Ramos (cell line): ENCODE results near the gene IGFLR1.

Experiments used
- in situ Hi-C: fragments of 300-500 bp; cut with MboI; formaldehyde crosslinking; loops from one replicate; pipeline ENCODE4 v1.14.3; 2022; ENCODE audit warnings: low sequenced_read_pairs; ENCODE audit not compliant: unreplicated experiment

The IGFLR1 gene

DNA sequence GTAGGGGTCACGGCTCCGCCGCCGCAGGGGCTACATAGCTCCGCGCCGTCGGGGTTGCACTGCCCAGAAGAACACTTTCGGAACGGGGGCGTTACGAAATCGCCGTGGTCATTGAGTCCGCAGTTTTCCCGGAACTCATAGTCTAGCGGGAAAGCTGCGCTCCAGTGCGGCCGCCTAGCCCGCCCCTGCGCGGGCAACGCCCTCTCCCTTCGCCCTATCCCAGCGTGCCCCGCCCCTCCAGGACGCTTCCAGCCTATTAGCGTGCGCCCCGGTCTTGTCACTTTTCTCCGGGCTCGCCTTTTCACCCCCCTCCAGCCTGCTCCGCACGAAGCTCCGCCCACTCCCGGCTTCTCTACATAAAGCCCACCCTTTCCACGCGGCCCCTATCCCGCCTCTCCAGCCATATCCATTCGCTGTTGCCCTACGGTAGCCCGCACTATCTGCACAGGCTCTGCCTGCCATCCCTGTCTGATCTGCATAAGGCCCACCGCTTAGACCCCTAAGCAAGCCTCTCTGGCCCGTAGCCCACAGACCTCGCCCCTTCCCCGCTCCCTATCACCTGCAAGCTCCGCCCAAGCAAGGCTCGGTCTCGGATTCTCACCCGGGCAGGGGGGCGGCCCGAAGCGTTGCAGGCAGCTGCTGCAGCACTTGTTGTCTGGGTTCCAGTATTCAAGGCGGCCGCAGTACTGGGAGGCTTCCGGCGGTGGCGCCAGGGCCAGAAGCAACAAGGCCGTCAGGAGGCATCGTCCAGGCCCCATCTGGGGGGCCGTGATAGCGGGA lies 1.6 kb downstream of the IGFLR1 start:
- in situ Hi-C loops = no loop called here

DNA sequence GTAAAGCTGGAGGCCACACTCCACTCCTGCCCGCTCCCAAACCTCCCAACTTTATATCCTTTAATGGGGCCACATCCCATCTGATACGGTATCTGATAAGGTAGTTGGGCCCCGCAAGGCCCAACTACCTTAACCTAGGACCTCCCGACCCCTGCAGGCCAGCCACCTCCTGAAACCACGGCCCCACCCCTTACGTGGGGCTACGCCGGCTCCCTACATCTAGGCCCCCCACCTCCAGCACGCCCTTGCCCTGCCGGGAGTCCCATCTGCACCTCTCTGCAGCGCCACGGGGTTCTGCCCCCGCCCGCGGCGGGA lies 2.2 kb downstream of the IGFLR1 start:
- in situ Hi-C loops = no loop called here

DNA sequence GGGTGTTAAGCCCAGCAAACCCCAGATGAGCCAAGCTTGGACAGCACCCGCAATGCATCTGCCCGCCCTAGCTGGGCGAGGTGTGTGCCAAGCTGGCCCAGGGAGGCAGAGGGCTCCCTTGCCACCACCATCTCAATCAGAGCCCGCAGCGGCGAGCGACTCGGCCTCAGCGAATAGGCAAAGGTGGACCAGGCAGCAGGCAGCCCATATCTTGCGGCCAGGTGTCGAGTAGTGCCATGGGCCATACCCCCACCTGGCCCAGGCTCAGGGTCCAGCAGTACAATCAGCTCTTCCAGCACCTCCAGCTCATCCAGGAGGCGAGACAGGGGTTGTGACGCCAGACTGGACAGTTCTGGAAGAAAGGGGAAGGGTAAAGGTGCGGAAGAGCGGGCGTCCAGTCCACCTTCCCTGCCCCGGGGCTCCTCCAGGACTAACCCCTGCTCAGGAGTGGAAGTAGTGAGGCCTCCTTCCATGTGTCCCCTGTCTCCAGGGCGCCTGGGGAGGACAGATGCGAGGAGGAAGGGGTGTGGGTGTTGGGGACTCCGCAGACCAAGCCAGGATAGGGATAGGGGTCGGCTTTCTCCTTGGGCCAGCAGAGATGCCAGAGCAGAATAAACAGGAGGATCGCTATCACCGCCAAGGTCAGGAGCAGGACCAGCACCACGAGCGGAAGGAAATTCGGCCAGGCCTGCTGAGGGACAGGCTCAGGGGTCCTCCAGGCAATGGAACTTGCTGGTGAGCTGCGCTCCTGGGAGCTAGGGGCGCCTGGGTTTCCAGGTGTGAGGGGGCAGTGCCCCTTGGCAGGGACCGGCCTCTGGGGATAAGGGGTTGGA lies 2.8 kb downstream of the IGFLR1 start:
- in situ Hi-C loops = no loop called here

DNA sequence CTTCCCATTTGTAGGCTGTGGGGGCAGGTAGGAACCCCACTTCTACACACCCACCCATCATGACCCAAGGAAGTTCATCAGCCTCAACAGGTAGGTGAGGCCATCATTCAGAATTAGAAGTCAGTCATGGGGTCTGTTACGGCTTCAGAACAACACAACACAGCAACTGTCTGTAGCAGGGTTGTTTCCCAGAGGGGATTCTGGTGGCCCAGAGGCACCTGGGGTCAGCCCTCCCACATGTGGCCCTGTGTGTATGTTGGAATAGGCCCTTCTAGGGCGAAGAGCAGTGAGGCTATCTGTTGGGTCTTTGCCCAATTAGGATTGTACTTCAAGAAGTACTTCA lies 3.4 kb downstream of the IGFLR1 start:
- in situ Hi-C loops = no loop called here

DNA sequence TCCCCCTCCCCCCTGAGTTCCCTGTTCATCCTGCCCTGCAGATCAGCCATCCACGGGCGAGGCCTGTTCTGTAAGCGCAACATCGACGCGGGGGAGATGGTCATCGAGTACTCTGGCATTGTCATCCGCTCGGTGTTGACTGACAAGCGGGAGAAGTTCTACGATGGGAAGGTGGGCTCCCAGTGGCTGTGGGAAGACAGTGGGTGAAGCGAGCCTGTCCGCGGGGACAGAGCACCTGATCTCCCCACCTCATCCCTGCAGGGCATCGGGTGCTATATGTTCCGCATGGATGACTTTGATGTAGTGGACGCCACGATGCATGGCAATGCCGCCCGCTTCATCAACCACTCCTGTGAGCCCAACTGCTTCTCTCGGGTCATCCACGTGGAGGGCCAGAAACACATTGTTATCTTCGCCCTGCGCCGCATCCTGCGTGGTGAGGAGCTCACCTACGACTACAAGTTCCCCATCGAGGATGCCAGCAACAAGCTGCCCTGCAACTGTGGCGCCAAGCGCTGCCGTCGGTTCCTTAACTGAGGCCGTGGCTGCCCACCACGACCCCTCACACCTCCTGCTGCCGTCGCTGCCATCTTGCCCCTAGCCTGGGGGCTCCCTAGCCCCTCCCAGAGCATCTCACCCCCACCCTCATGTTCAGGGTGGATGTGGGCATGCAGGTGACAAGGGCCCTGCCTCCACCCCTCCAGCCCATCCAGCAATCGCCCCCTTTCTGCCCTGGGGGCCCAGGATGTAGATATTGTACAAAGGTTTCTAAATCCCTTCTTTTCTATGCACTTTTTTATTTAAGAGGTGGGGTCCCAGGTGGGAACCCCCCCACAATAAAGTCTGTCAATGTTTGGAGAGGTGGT lies 4.0 kb downstream of the IGFLR1 start:
- in situ Hi-C loops = no loop called here

DNA sequence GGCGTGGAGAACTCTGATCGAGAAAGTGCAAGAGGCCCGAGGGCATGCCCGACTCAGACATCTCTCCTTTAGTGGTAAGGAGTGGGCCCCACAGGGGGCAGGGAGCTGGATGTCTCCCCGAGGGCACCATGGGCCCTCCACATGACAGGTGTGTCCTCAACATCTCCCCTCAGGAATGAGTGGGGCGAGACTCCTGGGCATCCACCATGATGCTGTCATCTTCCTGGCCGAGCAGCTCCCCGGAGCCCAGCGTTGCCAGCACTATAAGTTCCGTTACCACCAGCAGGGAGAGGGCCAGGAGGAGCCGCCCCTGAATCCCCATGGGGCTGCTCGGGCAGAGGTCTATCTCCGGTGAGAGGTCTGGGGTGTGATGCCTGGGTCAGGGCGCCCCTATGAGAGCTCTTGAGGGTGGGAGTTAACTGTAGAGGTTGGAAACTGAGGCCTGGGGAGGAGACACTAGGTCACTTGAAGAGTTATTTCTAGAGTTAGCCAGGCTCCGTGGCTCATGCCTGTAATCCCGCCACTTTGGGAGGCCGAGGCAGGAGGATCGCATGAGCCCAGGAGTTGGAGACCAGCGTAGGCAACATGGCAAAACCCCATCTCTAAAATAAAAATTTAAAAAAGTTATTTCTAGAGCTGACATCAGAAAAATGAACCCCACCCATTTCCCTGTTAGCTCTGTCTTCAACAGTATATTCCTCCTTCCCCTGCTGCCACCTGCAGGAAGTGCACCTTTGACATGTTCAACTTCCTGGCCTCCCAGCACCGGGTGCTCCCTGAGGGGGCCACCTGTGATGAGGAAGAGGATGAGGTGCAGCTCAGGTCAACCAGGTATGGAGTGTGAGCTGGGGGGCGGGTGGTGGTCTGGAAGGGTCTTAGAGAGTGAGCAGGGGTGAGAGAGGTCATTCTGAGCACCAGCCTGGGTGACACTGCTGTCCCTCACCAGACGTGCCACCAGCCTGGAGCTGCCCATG lies 5.1 kb downstream of the IGFLR1 start:
- in situ Hi-C loops = no loop called here

DNA sequence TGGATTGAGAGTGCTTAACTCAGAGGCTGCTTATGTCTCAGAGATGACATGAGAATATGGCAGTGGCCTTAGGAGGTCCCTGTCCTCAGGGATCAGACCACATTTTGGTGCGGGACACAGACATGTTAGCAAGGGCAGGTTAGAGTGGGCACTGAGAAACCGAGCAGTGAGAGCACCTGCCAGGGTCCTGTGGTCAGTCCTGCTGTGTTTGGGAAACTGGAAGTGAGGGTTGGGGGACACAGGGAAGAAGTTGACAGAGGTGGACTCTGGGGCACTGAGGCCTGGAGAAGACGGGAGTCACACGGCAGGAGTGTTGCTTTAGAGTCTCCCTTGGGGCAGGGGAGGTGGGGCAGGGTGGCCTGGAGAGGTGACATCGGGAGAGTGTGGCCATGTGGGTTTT lies 7.4 kb downstream of the IGFLR1 start:
- in situ Hi-C loops = no loop called here

DNA sequence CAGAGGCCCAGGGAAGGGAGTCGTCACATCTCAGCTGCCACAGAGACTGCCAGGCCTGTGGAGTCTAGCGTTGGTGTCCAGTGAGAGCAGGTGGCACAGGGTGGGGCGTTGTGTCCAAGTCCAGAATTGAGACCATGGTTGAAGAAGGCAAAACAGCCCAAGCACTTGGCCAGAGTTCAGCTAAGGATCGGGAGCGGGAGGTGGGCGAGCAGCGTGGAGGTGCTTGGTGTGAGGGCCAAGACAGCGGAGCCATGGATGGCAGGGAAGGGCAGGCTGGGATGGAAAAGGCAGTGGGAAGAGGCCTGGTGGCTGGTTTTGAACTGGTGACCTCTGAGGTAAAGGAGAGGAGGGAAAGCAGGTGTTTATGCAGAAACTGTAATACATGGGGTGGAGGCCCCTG lies 8.0 kb downstream of the IGFLR1 start:
- in situ Hi-C loops = no loop called here

DNA sequence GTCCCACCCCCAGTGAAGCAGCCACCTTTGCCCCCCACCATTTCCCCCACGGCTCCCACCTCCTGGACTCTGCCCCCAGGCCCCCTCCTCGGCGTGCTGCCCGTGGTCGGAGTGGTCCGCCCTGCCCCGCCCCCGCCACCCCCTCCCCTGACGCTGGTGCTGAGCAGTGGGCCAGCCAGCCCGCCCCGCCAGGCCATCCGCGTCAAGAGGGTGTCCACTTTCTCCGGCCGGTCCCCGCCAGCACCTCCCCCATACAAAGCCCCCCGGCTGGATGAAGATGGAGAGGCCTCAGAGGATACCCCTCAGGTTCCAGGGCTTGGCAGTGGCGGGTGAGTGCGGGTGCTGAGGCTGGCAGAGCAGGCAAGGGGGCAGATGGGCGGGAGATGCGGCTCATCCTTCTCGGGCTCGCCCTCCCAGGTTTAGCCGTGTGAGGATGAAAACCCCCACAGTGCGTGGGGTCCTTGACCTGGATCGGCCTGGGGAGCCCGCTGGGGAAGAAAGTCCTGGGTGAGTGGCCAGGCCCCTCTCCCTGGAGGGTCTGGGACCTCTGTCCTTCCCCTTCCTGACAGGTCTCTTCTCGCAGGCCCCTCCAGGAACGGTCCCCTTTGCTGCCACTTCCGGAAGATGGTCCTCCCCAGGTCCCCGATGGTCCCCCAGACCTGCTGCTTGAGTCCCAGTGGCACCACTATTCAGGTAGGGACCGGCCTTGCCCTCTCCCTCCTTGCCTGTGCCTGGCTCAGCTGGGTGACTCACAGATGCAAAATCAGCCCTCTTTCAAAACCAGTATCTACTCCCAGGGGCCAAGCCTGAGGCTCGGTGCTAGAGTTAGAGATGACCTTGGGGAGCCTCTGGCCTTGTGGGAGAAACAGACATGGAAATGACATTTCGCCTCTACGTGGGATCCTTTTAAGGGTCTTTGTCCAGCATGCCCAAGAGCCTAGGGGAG lies 8.8 kb downstream of the IGFLR1 start:
- in situ Hi-C loops = no loop called here

DNA sequence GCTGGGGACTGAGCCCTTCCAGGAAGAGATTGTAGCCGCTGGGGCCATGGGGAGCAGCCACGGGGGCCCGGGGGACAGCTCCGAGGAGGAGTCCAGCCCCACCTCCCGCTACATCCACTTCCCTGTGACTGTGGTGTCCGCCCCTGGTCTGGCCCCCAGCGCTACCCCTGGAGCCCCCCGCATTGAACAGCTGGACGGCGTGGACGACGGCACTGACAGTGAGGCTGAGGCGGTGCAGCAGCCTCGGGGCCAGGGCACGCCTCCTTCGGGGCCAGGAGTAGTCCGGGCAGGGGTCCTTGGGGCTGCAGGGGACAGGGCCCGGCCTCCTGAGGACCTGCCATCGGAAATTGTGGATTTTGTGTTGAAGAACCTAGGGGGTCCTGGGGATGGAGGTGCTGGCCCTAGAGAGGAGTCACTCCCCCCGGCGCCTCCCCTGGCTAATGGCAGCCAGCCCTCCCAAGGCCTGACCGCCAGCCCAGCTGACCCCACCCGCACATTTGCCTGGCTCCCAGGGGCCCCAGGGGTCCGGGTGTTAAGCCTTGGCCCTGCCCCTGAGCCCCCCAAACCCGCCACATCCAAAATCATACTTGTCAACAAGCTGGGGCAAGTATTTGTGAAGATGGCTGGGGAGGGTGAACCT lies 9.6 kb downstream of the IGFLR1 start:
- in situ Hi-C loops = no loop called here

DNA sequence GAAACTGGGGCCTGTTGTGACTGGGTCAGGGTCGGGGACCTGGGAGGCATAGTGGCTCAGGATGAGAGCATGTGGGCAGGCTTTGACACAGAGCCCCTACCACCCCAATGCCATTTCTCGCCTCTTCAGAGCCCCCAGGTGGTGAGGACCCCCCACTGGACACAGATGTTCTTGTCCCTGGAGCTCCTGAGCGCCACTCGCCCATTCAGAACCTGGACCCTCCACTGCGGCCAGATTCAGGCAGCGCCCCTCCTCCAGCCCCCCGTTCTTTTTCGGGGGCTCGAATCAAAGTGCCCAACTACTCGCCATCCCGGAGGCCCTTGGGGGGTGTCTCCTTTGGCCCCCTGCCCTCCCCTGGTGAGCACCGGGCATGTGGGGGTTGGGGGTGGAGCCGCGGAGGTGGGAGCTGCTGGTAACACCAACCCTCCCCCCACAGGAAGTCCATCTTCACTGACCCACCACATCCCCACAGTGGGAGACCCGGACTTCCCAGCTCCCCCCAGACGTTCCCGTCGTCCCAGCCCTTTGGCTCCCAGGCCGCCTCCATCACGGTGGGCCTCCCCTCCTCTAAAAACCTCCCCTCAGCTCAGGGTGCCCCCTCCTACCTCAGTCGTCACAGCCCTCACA lies 10.4 kb downstream of the IGFLR1 start:
- in situ Hi-C loops = no loop called here

DNA sequence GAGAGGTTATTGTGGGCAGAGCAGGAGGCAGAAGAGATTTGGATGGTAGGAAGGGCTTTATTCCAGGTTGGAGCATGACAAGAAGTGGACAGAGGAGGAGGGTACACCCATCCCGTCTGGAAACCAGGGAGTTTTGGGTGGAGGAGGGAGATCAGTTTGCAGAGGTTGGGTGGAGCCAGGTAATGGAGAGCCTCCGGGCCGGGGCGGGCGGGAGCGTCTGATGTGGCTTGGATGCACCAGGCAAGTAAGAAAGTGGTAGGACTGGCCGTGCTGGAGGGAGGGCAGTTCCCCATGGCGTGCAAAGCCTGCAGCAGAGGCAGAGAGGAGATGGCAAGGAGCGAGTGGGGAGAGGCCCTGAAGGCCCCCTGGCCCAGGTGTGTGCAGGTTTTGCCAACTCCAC lies 10.9 kb downstream of the IGFLR1 start:
- in situ Hi-C loops = no loop called here

DNA sequence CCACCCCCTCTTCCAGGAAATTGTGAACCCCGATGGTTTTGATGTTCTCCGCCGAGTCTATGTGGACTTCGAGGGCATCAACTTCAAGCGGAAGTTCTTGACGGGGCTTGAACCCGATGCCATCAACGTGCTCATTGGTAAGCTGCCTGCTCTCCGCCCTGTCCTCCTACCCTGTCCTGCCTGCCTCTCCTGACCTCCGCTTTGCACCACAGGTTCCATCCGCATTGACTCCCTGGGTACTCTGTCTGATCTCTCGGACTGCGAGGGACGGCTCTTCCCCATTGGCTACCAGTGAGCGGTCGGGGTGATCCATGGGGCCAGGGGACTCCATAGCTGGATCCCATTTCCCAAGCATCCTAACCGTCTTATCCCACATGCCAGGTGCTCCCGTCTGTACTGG lies 11.9 kb downstream of the IGFLR1 start:
- in situ Hi-C loops = no loop called here

DNA sequence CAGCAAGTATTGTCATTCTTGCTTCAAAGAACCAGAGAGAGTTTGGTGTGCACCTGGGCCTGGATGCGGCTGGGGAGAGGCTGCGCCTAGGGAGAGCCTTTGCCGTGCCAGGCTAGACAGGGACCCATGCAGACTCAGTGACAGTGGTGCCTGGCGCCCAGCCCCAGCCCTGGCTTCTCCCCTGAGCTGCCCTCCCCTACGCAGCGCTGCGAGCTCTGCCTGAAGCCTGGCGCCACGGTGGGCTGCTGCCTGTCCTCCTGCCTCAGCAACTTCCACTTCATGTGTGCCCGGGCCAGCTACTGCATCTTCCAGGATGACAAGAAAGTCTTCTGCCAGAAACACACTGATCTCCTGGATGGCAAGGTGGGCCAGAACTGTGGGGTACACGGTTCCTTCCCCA lies 12.5 kb downstream of the IGFLR1 start:
- in situ Hi-C loops = no loop called here

DNA sequence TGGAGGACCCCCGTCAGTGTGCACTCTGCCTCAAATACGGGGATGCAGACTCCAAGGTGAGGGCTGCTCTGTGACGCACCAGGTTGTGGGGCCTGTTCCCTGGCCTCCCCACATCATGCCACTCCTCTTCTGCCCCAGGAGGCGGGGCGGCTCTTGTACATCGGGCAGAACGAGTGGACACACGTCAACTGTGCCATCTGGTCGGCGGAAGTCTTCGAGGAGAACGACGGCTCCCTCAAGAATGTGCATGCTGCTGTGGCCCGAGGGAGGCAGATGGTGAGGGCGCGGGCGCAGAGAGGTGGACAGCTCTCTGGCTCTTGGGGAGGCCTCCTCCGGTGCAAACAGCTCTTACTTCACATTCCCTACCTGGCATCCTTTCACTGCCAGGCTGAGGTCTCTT lies 13.2 kb downstream of the IGFLR1 start:
- in situ Hi-C loops = no loop called here

DNA sequence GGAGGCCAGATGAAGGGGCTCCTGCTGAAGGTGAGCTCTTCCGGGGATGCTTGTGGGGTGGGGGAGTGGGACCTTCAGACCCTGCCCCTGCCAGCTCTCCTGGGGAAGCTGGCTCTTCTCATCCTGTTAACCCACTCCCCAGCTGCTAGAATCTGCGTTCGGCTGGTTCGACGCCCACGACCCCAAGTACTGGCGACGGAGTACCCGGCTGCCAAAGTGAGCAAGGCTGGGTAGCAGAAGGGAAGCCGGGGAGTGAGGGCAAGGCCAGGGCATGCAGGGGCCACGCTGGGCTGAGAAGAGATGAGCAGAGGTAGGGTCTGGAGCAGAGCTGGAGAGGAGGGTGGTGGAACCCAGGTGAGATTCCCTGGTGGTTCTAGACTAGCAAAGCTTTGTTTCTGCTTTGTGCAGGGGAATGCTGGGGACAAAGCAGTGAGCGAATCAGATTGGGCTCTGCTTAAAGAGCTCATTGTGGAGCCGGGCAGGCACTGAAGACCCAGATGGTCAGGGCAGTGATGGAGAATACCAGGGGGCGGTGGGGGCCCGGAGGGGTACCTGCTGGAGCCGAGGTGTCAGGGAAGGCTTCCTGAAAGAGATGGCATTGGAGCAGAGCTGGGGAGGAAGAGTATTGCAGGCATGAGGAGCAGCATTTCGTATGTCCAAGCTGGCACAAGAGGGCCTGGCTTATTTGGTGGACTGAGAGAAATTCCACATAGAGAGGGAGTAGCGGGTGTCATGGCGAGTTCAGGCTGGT lies 14.1 kb downstream of the IGFLR1 start:
- in situ Hi-C loops = no loop called here
